GM21717 (cell line): Measurements from ENCODE around the gene LGI4.
"Not testable (repeated sequence)": the region's sequence is repeated elsewhere in the genome, so short reads cannot be mapped to it uniquely, and the experiment has no call there.

Source experiments
- ATAC-seq: cut with Tn5 transposase; IDR thresholded peaks from one replicate; pipeline ENCODE4 v1.9.1; 2021; ENCODE audit warnings: mild to moderate bottlenecking, moderate library complexity; ENCODE audit not compliant: unreplicated experiment

The LGI4 gene

GRCh38 chr19:35107545-35107944 lies 27.3 kb downstream of the LGI4 start:
- ATAC-seq, result no peak

GRCh38 chr19:35106898-35107541 lies 27.8 kb downstream of the LGI4 start:
- no peak for ATAC-seq

GRCh38 chr19:35106291-35106583 lies 28.6 kb downstream of the LGI4 start:
- no peak for ATAC-seq

- ATAC-seq, result no peak
Observed at GRCh38 chr19:35105411-35106290, 29.2 kb downstream of the LGI4 start.

GRCh38 chr19:35105047-35105410 lies 29.8 kb downstream of the LGI4 start:
- no peak for ATAC-seq

- ATAC-seq, result no peak
Observed at GRCh38 chr19:35104361-35104760, 30.5 kb downstream of the LGI4 start.

GRCh38 chr19:35103614-35104013 lies 31.2 kb downstream of the LGI4 start:
- not testable (repeated sequence) for ATAC-seq

GRCh38 chr19:35101949-35102348 lies 32.9 kb downstream of the LGI4 start:
- ATAC-seq, result not testable (repeated sequence)

- no peak for ATAC-seq
Observed at GRCh38 chr19:35100588-35101533, 34.0 kb downstream of the LGI4 start.

- ATAC-seq, result no peak
Observed at GRCh38 chr19:35099897-35100275, 35.0 kb downstream of the LGI4 start.

GRCh38 chr19:35099155-35099896 lies 35.5 kb downstream of the LGI4 start:
- ATAC-seq, result no peak

- ATAC-seq, result no peak
Observed at GRCh38 chr19:35098413-35099049, 36.3 kb downstream of the LGI4 start.

GRCh38 chr19:35095667-35096368 lies 39.0 kb downstream of the LGI4 start:
- ATAC-seq, result no peak

GRCh38 chr19:35094656-35095055 lies 40.2 kb downstream of the LGI4 start:
- no peak for ATAC-seq

GRCh38 chr19:35093941-35094647 lies 40.8 kb downstream of the LGI4 start:
- no peak for ATAC-seq

- no peak for ATAC-seq
Observed at GRCh38 chr19:35093430-35093829, 41.4 kb downstream of the LGI4 start.

- no peak for ATAC-seq
Observed at GRCh38 chr19:35090506-35091214, 44.2 kb downstream of the LGI4 start.

GRCh38 chr19:35090160-35090505 lies 44.7 kb downstream of the LGI4 start:
- ATAC-seq, result no peak

GRCh38 chr19:35089554-35089953 lies 45.3 kb downstream of the LGI4 start:
- no peak for ATAC-seq
